Measurements from ENCODE around the gene DCTD.

DNA sequence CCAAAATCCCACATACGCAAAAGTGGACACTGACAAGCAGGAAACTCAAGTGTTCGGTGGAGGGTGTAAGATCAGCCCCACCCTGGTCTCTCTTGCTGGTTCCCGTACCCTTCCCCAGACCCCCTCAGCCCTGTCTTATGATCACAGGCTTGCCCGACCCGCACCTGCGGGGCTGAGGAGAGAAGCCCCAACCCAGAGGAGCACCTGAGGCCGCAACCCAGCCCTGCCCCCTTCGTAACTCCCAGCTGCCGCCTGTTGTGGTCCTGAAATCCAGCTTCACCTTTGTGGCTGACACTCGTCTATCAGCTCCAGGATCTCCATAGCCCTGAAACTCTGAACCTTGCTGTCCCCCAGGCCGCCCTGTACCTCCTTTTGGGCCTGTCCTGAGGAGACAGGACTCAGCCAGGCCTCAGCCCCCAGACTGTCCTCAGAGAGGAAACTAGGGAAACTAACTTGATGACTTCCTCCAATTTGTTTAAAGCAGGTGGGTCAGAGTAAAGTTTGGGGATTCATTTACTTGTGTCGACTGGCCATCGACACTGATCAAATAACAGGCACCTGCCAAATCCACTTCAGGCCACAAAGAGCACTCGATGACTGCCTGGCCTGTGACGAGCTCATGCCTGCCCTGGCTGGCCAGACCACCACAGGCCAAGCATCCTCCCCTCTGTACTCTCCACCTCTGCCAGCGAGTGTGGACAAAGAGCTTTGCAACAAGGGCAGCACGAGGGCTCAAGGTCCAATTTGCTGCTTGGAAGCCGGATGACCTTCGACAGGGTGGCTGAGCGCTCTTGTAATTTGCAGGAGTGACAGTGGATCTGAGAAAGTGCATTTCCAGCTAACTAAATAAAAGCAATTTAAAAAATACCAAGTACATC, 19.3 kb downstream of the DCTD start:
- no peak for TF ChIP-seq EZH2 (IDR thresholded peaks at IDR 0.05; ENCODE audit: low read length, missing control alignments)
- TF ChIP-seq, protein P1, sequence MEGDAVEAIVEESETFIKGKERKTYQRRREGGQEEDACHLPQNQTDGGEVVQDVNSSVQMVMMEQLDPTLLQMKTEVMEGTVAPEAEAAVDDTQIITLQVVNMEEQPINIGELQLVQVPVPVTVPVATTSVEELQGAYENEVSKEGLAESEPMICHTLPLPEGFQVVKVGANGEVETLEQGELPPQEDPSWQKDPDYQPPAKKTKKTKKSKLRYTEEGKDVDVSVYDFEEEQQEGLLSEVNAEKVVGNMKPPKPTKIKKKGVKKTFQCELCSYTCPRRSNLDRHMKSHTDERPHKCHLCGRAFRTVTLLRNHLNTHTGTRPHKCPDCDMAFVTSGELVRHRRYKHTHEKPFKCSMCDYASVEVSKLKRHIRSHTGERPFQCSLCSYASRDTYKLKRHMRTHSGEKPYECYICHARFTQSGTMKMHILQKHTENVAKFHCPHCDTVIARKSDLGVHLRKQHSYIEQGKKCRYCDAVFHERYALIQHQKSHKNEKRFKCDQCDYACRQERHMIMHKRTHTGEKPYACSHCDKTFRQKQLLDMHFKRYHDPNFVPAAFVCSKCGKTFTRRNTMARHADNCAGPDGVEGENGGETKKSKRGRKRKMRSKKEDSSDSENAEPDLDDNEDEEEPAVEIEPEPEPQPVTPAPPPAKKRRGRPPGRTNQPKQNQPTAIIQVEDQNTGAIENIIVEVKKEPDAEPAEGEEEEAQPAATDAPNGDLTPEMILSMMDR (conservative IDR thresholded peaks at IDR 0.05 in 1 of 2, IDR thresholded peaks at IDR 0.05 in 1 of 2; ENCODE audit: low read depth in 1 of 2, low read length in 2 of 2), result no peak

All from fibroblast of lung (primary cell).